ENCODE data around the gene NGEF.

- no peak for TF ChIP-seq TAF1 (IDR thresholded peaks at IDR 0.05; ENCODE audit: borderline replicate concordance, insufficient read depth, low read length)
- no peak for TF ChIP-seq POLR2AphosphoS5 (IDR thresholded peaks at IDR 0.05; ENCODE audit: low read depth, low read length)
Observed at GRCh38 chr2:232980683-232981082, 32.4 kb downstream of the NGEF start.
